ENCODE results near the gene DEFB113.

DNA sequence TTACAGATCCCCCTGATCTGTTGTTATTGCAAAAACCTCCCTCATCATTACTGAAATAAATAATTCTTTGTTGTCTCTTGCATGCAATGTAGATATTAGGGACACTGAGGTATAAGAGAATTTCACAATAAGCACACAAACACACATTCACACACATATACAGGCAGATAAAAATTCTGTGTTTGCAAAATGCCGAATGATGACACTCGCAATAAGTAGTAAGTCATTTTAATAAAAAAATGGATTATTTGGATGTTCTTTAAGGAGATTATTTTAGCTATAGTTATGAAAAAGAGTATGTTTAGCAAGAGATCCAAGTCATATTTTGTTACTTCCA is 19.0 kb downstream of the DEFB113 start:
- TF ChIP-seq CTCF (IDR thresholded peaks at IDR 0.05) (no peak), POLR2A (IDR thresholded peaks at IDR 0.05) (no peak)
